Heart right ventricle (tissue), 16 donors: ENCODE measurements around the gene PCGF6. TPM values are rescaled to one million over a fixed set of nuclear protein-coding genes. Genes with fewer than 3 reads are reported as not detected.

ENCODE experiments used
- ATAC-seq, 8 donors: fragments of 200-7000 bp; cut with Tn5 transposase; one replicate each; pipeline ENCODE4 v1.9.1; 2020; ENCODE audit warnings: mild to moderate bottlenecking in 8 of 8, moderate library complexity in 8 of 8, moderate number of reproducible peaks in 1 of 8
- DNase-seq, 2 donors: peaks; one replicate each; pipeline ENCODE4 v3.0.0-alpha.2; 2020
- H3K27ac ChIP-seq, 10 donors: fragments of 200-600 bp; sonication (generic) in 2 of 10; one replicate each; pipeline versions ENCODE4 v1.5.0 to v1.8.0; 2020 to 2022; ENCODE audit warnings: mild to moderate bottlenecking in 3 of 10
- H3K27me3 ChIP-seq, 7 donors: fragments of 200-600 bp; one replicate each; pipeline ENCODE4 v1.8.0; 2021 to 2022; ENCODE audit warnings: mild to moderate bottlenecking in 2 of 7
- H3K36me3 ChIP-seq, 9 donors: fragments of 200-600 bp; sonication (generic) in 1 of 9; one replicate each; pipeline versions ENCODE4 v1.5.0 to v1.8.0; 2020 to 2022; ENCODE audit warnings: mild to moderate bottlenecking in 2 of 9
- H3K4me1 ChIP-seq, 9 donors: fragments of 200-600 bp; sonication (generic) in 1 of 9; one replicate each; pipeline versions ENCODE4 v1.5.0 to v1.8.0; 2020 to 2022; ENCODE audit warnings: mild to moderate bottlenecking in 4 of 9
- H3K4me3 ChIP-seq, 10 donors: fragments of 200-600 bp; sonication (generic) in 2 of 10; one replicate each; pipeline versions ENCODE4 v1.5.0 to v1.8.0; 2020 to 2022; ENCODE audit warnings: mild to moderate bottlenecking in 7 of 10, moderate library complexity in 2 of 10
- H3K9me3 ChIP-seq, 11 donors: fragments of 200-600 bp in 10 of 11; sonication (generic) in 2 of 11; one replicate each; pipeline versions ENCODE4 v1.5.0 to v1.8.0; 2013 to 2022; ENCODE audit warnings: mild to moderate bottlenecking in 2 of 11, control low read depth in 1 of 11, moderate library complexity in 1 of 11
- CTCF ChIP-seq, 9 donors: fragments of 200-600 bp; sonication (generic) in 2 of 9; IDR thresholded peaks; one replicate each; pipeline versions ENCODE4 v1.5.0 to v1.8.0; 2021 to 2022; ENCODE audit warnings: antibody characterized with exemption in 9 of 9, mild to moderate bottlenecking in 5 of 9, moderate library complexity in 1 of 9
- WGBS, 2 donors: extraction: QIAGEN DNeasy Blood & Tissue Kit; methylation state at CpG; one replicate each; pipeline ENCODE4 v1.1.7; 2013; ENCODE audit warnings: inconsistent platforms in 1 of 2; 5-methylcytosine and 5-hydroxymethylcytosine counted together
- intact Hi-C, 10 donors: fragments of 100-400 bp; cut with DNase I; formaldehyde crosslinking; loops; one replicate each; pipeline versions ENCODE4 v1.11.1 to v1.14.2; 2022
- polyA plus RNA-seq, 2 donors: library from polyadenylated mRNA; stranded (reverse); fragments of 200-250 nt; gene quantifications; one replicate each; pipeline ENCODE4 v1.2.3, GENCODE V29; 2013
- total RNA-seq, 10 donors: library from RNA; stranded (reverse); fragmentation: NEBNext Ultra II Directional in 3 of 10; extraction: Animal tissue kit (Norgen Biotek cat#: 25700) in 3 of 10; gene quantifications; one replicate each; pipeline versions ENCODE4 v1.2.1 to v1.2.4, GENCODE V29; 2021 to 2023
- donor health status: Arrhythmogenic right ventricular cardiomyopathy.
- donor health status: ischemic (EF 13 %, LVEDD 7.1; RV severe dilation, severe dysfunction).
- donor health status: healthy with polysubstance abuse.
- donor health status: DM: no; HTN: yes; CAD: no.
- donor health status: DM: no; HTN: no; CAD: no.
- donor health status: ischemic (EF 25% LVEDD 6.9; RV normal size, moderate dysfunction).
- donor health status: ischemic (EF 25% LVEDD 5.7; RV mildly dilated, moderate dysfunction).
- donor health status: healthy.
- donor health status: DM: yes; HTN: yes; CAD: no.
- donor health status: Ischemic cardiomyopathy.
- donor health status: ischemic (EF 35%, LVEDD 5.7; RV mildly dilated, moderate dysfunction).
- donor health status: nonischemic (EF 11% LVEDD 7.7; RV severe dilation, severe dysfunction).
- donor health status: DM: yes; HTN: yes; CAD: no.
- donor health status: PGD.
- donor health status: ischemic (EF 29% LVEDD 5.4; RV normal size, mild dysfunction).
- donor health status: nonischemic (EF 23%, LVEDD 6.1; RV moderate dilation, normal function).

Gene PCGF6
- total and polyA plus RNA-seq, 12 donors = 5.5 to 8.0 (median 6.5) TPM

- no peak overlapping the region for H3K4me3 ChIP-seq
- H3K4me1 ChIP-seq = no peaks in the 10 kb centered on the region
- H3K9me3 ChIP-seq = no peaks in the 10 kb centered on the region
- H3K27me3 ChIP-seq = no peaks in the 10 kb centered on the region
- H3K36me3 ChIP-seq = peaks cover 0 to 88% (median 13%) of the 10 kb centered on the region in 9 donors
- no peak for DNase-seq
- ATAC-seq = no peak
- TF ChIP-seq CTCF (IDR thresholded peaks at IDR 0.05) = no peak
- no peak overlapping the region for H3K27ac ChIP-seq
- intact Hi-C loops = loop anchor here in 4 of 10 donors (5.0 to 10.0 kb wide), 3 partner anchors 417 to 500 kb away; partner anchors contain the start of genes CNNM2 (in 2 of the 4) and CYP17A1 (in 2 of the 4)
Observed at GRCh38 chr10:103334567-103334966, 16.4 kb downstream of the PCGF6 start.

GRCh38 chr10:103333934-103334520 lies 16.9 kb downstream of the PCGF6 start:
- DNase-seq (no peak), ATAC-seq (no peak)
- intact Hi-C loops = loop anchor here in 4 of 10 donors (5.0 to 10.0 kb wide), 3 partner anchors 417 to 499 kb away; partner anchors contain the start of genes CNNM2 (in 2 of the 4) and CYP17A1 (in 2 of the 4)
- TF ChIP-seq CTCF (IDR thresholded peaks at IDR 0.05) = peak; percentile 23 to 68 (median 58)
- Histone ChIP-seq H3K9me3 (no peaks in the 10 kb centered on the region), H3K27ac (no peak overlapping the region), H3K4me3 (no peak overlapping the region), H3K4me1 (no peaks in the 10 kb centered on the region), H3K36me3 (peaks cover 0 to 89% (median 10%) of the 10 kb centered on the region in 9 donors), H3K27me3 (no peaks in the 10 kb centered on the region)
- WGBS, 2 donors = 95 to 96% methylated on average over 2 of the region's 2 CpGs

- TF ChIP-seq CTCF (IDR thresholded peaks at IDR 0.05) = no peak
- peaks cover 0 to 99% (median 24%) of the 10 kb centered on the region in 9 donors for H3K36me3 ChIP-seq
- no peak for ATAC-seq
- intact Hi-C loops = no loop called here
- H3K27me3 ChIP-seq = no peaks in the 10 kb centered on the region
- H3K9me3 ChIP-seq = no peaks in the 10 kb centered on the region
- no peak for DNase-seq
- no peak overlapping the region for H3K27ac ChIP-seq
- no peaks in the 10 kb centered on the region for H3K4me1 ChIP-seq
- 88 to 98% methylated on average over 7 of the region's 7 CpGs for WGBS, 2 donors
- no peak overlapping the region for H3K4me3 ChIP-seq
Observed at GRCh38 chr10:103327906-103328305, 23.0 kb downstream of the PCGF6 start.

GRCh38 chr10:103316087-103316486 lies 34.9 kb downstream of the PCGF6 start:
- Histone ChIP-seq H3K4me3 (no peak overlapping the region), H3K27ac (no peak overlapping the region), H3K27me3 (no peaks in the 10 kb centered on the region), H3K9me3 (no peaks in the 10 kb centered on the region), H3K36me3 (peaks cover 0 to 96% (median 45%) of the 10 kb centered on the region in 9 donors), H3K4me1 (no peaks in the 10 kb centered on the region)
- no peak for DNase-seq
- TF ChIP-seq CTCF (IDR thresholded peaks at IDR 0.05) = no peak
- no peak for ATAC-seq
- intact Hi-C loops = no loop called here
